IMR-90 (cell line): ENCODE results near the gene DEFB129. TPM values are rescaled to one million over a fixed set of nuclear protein-coding genes. Genes with fewer than 3 reads are reported as not detected.

Experiments
- ATAC-seq: fragments of 200-7000 bp; cut with Tn5 transposase; 2 replicates; pipeline ENCODE4 v1.9.1; 2020; ENCODE audit warnings: low read depth, mild to moderate bottlenecking, moderate library complexity
- BruUV-seq: library from RNA; stranded (reverse); fragments of 400-500 nt; replicated peaks from 2 replicates; lab custom pipeline; 2021; lab: Mats Ljungman, UMichigan
- CTCF ChIA-PET: fragments of 300-600 bp; formaldehyde crosslinking; extraction: SDS; loops from one replicate; lab custom pipeline; 2021; ENCODE audit warnings: antibody characterized with exemption; lab: Yijun Ruan, JAX
- POLR2A ChIA-PET: fragments of 300-600 bp; sonication (Branson Sonifier 250); formaldehyde crosslinking; loops from one replicate; lab custom pipeline; 2022; ENCODE audit warnings: antibody characterized with exemption; ENCODE audit not compliant: unreplicated experiment; lab: Charles Lee
- DNase-seq: peaks from one replicate; pipeline ENCODE4 v3.0.0; 2013
- H2AFZ ChIP-seq: replicated peaks from 2 replicates; pipeline ENCODE3; 2013; ENCODE audit warnings: low read length, mild to moderate bottlenecking; ENCODE audit not compliant: poor library complexity
- H2AK5ac ChIP-seq: 2 replicates; pipeline ENCODE4 v1.6.1; 2013; ENCODE audit warnings: low read depth, low read length, inconsistent platforms
- H2AK9ac ChIP-seq: replicated peaks from 2 replicates; pipeline ENCODE3; 2013; ENCODE audit warnings: mild to moderate bottlenecking, low read depth, low read length, moderate library complexity; ENCODE audit not compliant: poor library complexity
- H2BK120ac ChIP-seq: 2 replicates; pipeline ENCODE4 v1.6.1; 2013; ENCODE audit warnings: low read depth, low read length, inconsistent platforms
- H2BK15ac ChIP-seq: 3 replicates; pipeline ENCODE4 v1.6.1; 2013; ENCODE audit warnings: low read depth, low read length, inconsistent platforms
- H2BK20ac ChIP-seq: 2 replicates; pipeline ENCODE4 v1.6.1; 2013; ENCODE audit warnings: low read depth, mild to moderate bottlenecking, inconsistent platforms, low read length, moderate library complexity
- H2BK5ac ChIP-seq: 2 replicates; pipeline ENCODE4 v1.6.1; 2013; ENCODE audit warnings: mild to moderate bottlenecking, low read depth, low read length, inconsistent platforms; ENCODE audit not compliant: poor library complexity, severe bottlenecking
- H3K14ac ChIP-seq: replicated peaks from 2 replicates; pipeline ENCODE4 v1.6.1; 2013; ENCODE audit warnings: low read depth, low read length, inconsistent platforms
- H3K18ac ChIP-seq: 2 replicates; pipeline ENCODE4 v1.6.1; 2013; ENCODE audit warnings: low read depth, low read length, control low read depth
- H3K23ac ChIP-seq: 2 replicates; pipeline ENCODE4 v1.6.1; 2013; ENCODE audit warnings: low read depth, low read length, inconsistent platforms
- H3K27ac ChIP-seq: 2 replicates; pipeline ENCODE4 v1.5.1; 2013; ENCODE audit warnings: mild to moderate bottlenecking, control low read depth, low read length; ENCODE audit not compliant: insufficient read depth
- H3K27me3 ChIP-seq: 2 replicates; pipeline ENCODE4 v1.6.1; 2013; ENCODE audit warnings: low read length; ENCODE audit not compliant: control insufficient read depth, insufficient read depth
- H3K36me3 ChIP-seq: 2 replicates; pipeline ENCODE4 v1.6.1; 2013; ENCODE audit warnings: low read length, mixed read lengths; ENCODE audit not compliant: control insufficient read depth, insufficient read depth
- H3K4ac ChIP-seq: 2 replicates; pipeline ENCODE4 v1.6.1; 2013; ENCODE audit warnings: low read depth, low read length, inconsistent platforms
- H3K4me1 ChIP-seq: 2 replicates; pipeline ENCODE4 v1.6.1; 2013; ENCODE audit warnings: low read length, mixed read lengths; ENCODE audit not compliant: control insufficient read depth, insufficient read depth
- H3K4me2 ChIP-seq: 2 replicates; pipeline ENCODE4 v1.6.1; 2013; ENCODE audit warnings: low read depth, mild to moderate bottlenecking, control low read depth, low read length, moderate library complexity
- H3K4me3 ChIP-seq: 2 replicates; pipeline ENCODE4 v1.5.1; 2013; ENCODE audit warnings: low read depth, mild to moderate bottlenecking, control low read depth, low read length, moderate library complexity; ENCODE audit not compliant: insufficient read depth
- H3K56ac ChIP-seq: 2 replicates; pipeline ENCODE4 v1.6.1; 2013; ENCODE audit warnings: low read length, inconsistent platforms; ENCODE audit not compliant: insufficient read depth; ENCODE audit errors: extremely low read depth
- H3K79me1 ChIP-seq, 2 experiments: 2 replicates each; pipeline ENCODE4 v1.6.1; 2013; ENCODE audit warnings: low read length in 2 of 2, inconsistent platforms in 1 of 2, low read depth in 1 of 2
- H3K9ac ChIP-seq: 2 replicates; pipeline ENCODE4 v1.6.1; 2013; ENCODE audit warnings: low read depth, low read length, control low read depth
- H3K9me1 ChIP-seq: 2 replicates; pipeline ENCODE4 v1.6.1; 2013; ENCODE audit warnings: low read length, inconsistent platforms; ENCODE audit not compliant: insufficient read depth
- H3K9me3 ChIP-seq: 2 replicates; pipeline ENCODE4 v1.6.1; 2013; ENCODE audit warnings: low read length; ENCODE audit not compliant: control insufficient read depth, insufficient read depth
- H4K20me1 ChIP-seq: 2 replicates; pipeline ENCODE4 v1.6.1; 2013; ENCODE audit warnings: low read length, inconsistent platforms; ENCODE audit not compliant: insufficient read depth
- H4K5ac ChIP-seq: 2 replicates; pipeline ENCODE4 v1.6.1; 2013; ENCODE audit warnings: mild to moderate bottlenecking, low read depth, low read length, control low read depth
- H4K8ac ChIP-seq, 2 experiments: 2 replicates each; pipeline ENCODE4 v1.6.1; 2013; ENCODE audit warnings: low read depth in 2 of 2, low read length in 2 of 2, control low read depth in 1 of 2, inconsistent platforms in 1 of 2
- H4K91ac ChIP-seq: 2 replicates; pipeline ENCODE4 v1.6.1; 2013; ENCODE audit warnings: low read depth, low read length, inconsistent platforms; ENCODE audit not compliant: insufficient read depth
- FOS ChIP-seq: fragments of 150-350 bp; IDR thresholded peaks from 2 replicates; pipeline ENCODE4 v1.6.1; 2016; ENCODE audit warnings: low read depth, low read length
- MAFK ChIP-seq: IDR thresholded peaks from 2 replicates; pipeline ENCODE4 v1.6.1; 2012; ENCODE audit warnings: low read depth, low read length, improper control_type of control experiment
- MAZ ChIP-seq: IDR thresholded peaks from 2 replicates; pipeline ENCODE4 v1.6.1; 2012; ENCODE audit warnings: low read depth, mild to moderate bottlenecking, low read length, improper control_type of control experiment, moderate library complexity, borderline replicate concordance
- POLR2A ChIP-seq: IDR thresholded peaks from 2 replicates; pipeline ENCODE4 v1.6.1; 2012; ENCODE audit warnings: mild to moderate bottlenecking, low read depth, low read length
- RAD21 ChIP-seq: IDR thresholded peaks from 2 replicates; pipeline ENCODE4 v1.6.1; 2012; ENCODE audit warnings: low read length, improper control_type of control experiment
- RCOR1 ChIP-seq: IDR thresholded peaks from 2 replicates; pipeline ENCODE4 v1.6.1; 2012; ENCODE audit warnings: mild to moderate bottlenecking, low read length, improper control_type of control experiment; ENCODE audit not compliant: insufficient replicate concordance
- SMC3 ChIP-seq: fragments of 150-350 bp; IDR thresholded peaks from 2 replicates; pipeline ENCODE4 v1.6.1; 2016; ENCODE audit warnings: low read depth, mild to moderate bottlenecking, antibody characterized with exemption, low read length, moderate library complexity
- WGBS, 2 experiments: methylation state at CpG; one replicate each; pipeline versions ENCODE4 v1.1.5 to v1.1.7; 2013; ENCODE audit warnings: missing lambda C conversion rate in 2 of 2; ENCODE audit not compliant: insufficient read length in 1 of 2; ENCODE audit errors: extremely low coverage in 2 of 2; 5-methylcytosine and 5-hydroxymethylcytosine counted together
- dilution Hi-C: fragments of 300-500 bp; cut with HindIII; formaldehyde crosslinking; loops from one replicate; pipeline ENCODE4 v1.14.3; 2018; ENCODE audit warnings: low sequenced_read_pairs; ENCODE audit not compliant: unreplicated experiment
- in situ Hi-C: fragments of 300-500 bp; cut with MboI; formaldehyde crosslinking; loops from 3 replicates; pipeline ENCODE4 v1.14.3; 2019; ENCODE audit warnings: low sequenced_read_pairs, inconsistent platforms, mixed read lengths
- intact Hi-C: fragments of 100-400 bp; cut with micrococcal nuclease; formaldehyde crosslinking; loops from 2 replicates; pipeline ENCODE4 v1.10.0; 2022
- polyA plus RNA-seq, 3 experiments: library from polyadenylated mRNA; depleted of rRNA; stranded (reverse); fragments of >200 nt; gene quantifications; 2 replicates each; pipeline ENCODE4 v1.2.3, GENCODE V29; 2012; ENCODE audit warnings: low replicate concordance in 1 of 3
- total RNA-seq: library from RNA; depleted of rRNA; stranded (reverse); fragments of >200 nt; gene quantifications from 2 replicates; pipeline ENCODE4 v1.2.3, GENCODE V29; 2012
- TF ChIP-seq, protein P1 (sequence below): conservative IDR thresholded peaks from 2 replicates; pipeline ENCODE4 v1.5.1; 2012; ENCODE audit warnings: mild to moderate bottlenecking, low read depth, low read length, improper control_type of control experiment

The DEFB129 gene
- total and polyA plus RNA-seq, 2 of the 4 experiments (the other 2 are of a cell fraction): not detected

DNA sequence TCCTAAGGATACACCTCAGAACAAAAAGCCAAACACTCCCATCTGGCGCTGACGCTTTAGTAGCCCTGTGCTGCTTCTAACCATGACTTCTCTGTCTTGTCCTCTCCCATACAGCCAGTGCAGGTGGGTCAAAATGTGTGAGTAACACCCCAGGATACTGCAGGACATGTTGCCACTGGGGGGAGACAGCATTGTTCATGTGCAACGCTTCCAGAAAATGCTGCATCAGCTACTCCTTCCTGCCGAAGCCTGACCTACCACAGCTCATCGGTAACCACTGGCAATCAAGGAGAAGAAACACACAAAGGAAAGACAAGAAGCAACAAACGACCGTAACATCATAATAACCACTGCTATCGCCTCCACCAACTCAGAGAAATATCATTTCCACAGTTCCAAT lies 31.9 kb downstream of the DEFB129 start:
- H3K9me1 ChIP-seq: no peaks in the 10 kb centered on the region
- DNase-seq: peak; percentile 16
- no peak overlapping the region for H2BK20ac ChIP-seq
- no peaks in the 10 kb centered on the region for H3K79me1 ChIP-seq
- no peak overlapping the region for H2AK5ac ChIP-seq
- H2BK15ac ChIP-seq: no peak overlapping the region
- no peak overlapping the region for H3K27ac ChIP-seq
- dilution Hi-C loops: no loop called here
- H3K4me1 ChIP-seq: no peaks in the 10 kb centered on the region
- H3K23ac ChIP-seq: no peak overlapping the region
- in situ Hi-C loops: no loop called here
- no peaks in the 10 kb centered on the region for H3K36me3 ChIP-seq
- H4K8ac ChIP-seq: no peak overlapping the region
- no peak overlapping the region for H4K91ac ChIP-seq
- H3K9me3 ChIP-seq: no peaks in the 10 kb centered on the region
- peak; percentile 40; the same call in 1 of the 2 replicates for ATAC-seq
- POLR2A ChIA-PET: interaction anchor here (0.6 kb wide), 1 partner anchor 70 kb away, joined by 12 read pairs; no protein-coding TSS in a partner anchor
- no TSS peak for BruUV-seq
- no peak overlapping the region for H3K9ac ChIP-seq
- no peak overlapping the region for H3K4ac ChIP-seq
- no peak overlapping the region for H2BK5ac ChIP-seq
- H3K27me3 ChIP-seq: peaks cover 19% of the 10 kb centered on the region
- no peak overlapping the region for H2AK9ac ChIP-seq
- H3K4me2 ChIP-seq: no peak overlapping the region
- H3K56ac ChIP-seq: no peak overlapping the region
- no peaks in the 10 kb centered on the region for H4K20me1 ChIP-seq
- H3K18ac ChIP-seq: no peak overlapping the region
- no peak overlapping the region for H3K14ac ChIP-seq
- CTCF ChIA-PET: no interaction called here
- intact Hi-C loops: no loop called here
- no peak overlapping the region for H4K5ac ChIP-seq
- TF ChIP-seq, protein P1, sequence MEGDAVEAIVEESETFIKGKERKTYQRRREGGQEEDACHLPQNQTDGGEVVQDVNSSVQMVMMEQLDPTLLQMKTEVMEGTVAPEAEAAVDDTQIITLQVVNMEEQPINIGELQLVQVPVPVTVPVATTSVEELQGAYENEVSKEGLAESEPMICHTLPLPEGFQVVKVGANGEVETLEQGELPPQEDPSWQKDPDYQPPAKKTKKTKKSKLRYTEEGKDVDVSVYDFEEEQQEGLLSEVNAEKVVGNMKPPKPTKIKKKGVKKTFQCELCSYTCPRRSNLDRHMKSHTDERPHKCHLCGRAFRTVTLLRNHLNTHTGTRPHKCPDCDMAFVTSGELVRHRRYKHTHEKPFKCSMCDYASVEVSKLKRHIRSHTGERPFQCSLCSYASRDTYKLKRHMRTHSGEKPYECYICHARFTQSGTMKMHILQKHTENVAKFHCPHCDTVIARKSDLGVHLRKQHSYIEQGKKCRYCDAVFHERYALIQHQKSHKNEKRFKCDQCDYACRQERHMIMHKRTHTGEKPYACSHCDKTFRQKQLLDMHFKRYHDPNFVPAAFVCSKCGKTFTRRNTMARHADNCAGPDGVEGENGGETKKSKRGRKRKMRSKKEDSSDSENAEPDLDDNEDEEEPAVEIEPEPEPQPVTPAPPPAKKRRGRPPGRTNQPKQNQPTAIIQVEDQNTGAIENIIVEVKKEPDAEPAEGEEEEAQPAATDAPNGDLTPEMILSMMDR: 0 out of 2 replicates have a peak, but pooled peaks have one; percentile 25
- TF ChIP-seq MAZ (no peak), FOS (no peak), RAD21 (peak; percentile 28; the same call in 1 of the 2 replicates), SMC3 (peak; percentile 26; the same call in 1 of the 2 replicates), MAFK (peak; percentile 82), POLR2A (no peak), RCOR1 (no peak)
- WGBS, 2 experiments: 44% methylated on average over 6 of the region's 8 CpGs; no CpG with 5 or more reads in 1 of the 2 experiments
- no peak overlapping the region for H2BK120ac ChIP-seq
- H3K4me3 ChIP-seq: no peak overlapping the region
- no peak overlapping the region for H2AFZ ChIP-seq
